K562 (cell line): ENCODE data around the gene WWC2.

Source experiments
- CHD2 ChIP-seq: IDR thresholded peaks from 2 replicates; pipeline ENCODE4 v1.6.1; 2011; ENCODE audit warnings: low read depth, low read length
- EZH2 ChIP-seq: IDR thresholded peaks from 2 replicates; pipeline ENCODE4 v1.6.1; 2012; ENCODE audit warnings: low read depth, mild to moderate bottlenecking, inconsistent platforms, low read length, borderline replicate concordance
- NR2F6 ChIP-seq: fragments of 450-650 bp; formaldehyde crosslinking; IDR thresholded peaks from 2 replicates; pipeline ENCODE4 v1.4.0; 2020; ENCODE audit warnings: mild to moderate bottlenecking
- ZFP36 ChIP-seq: fragments of 150-350 bp; IDR thresholded peaks from 2 replicates; pipeline ENCODE4 v1.6.1; 2018; ENCODE audit warnings: low read length, low read depth; ENCODE audit not compliant: partially characterized antibody
- ZFPM2 ChIP-seq: fragments of 250-450 bp; sonication (Bioruptor Pico); IDR thresholded peaks from 2 replicates; pipeline ENCODE4 v1.5.1; 2022; ENCODE audit warnings: mild to moderate bottlenecking
- ZFX ChIP-seq: sonication (generic); formaldehyde crosslinking; IDR thresholded peaks from 2 replicates; pipeline ENCODE4 v1.8.0; 2022; ENCODE audit warnings: mild to moderate bottlenecking, missing genetic modification reagents, moderate library complexity
- TF ChIP-seq, protein P1 (sequence below): fragments of 450-650 bp; IDR thresholded peaks from 2 replicates; pipeline ENCODE4 v1.6.1; 2016; ENCODE audit warnings: mild to moderate bottlenecking, moderate library complexity

DNA sequence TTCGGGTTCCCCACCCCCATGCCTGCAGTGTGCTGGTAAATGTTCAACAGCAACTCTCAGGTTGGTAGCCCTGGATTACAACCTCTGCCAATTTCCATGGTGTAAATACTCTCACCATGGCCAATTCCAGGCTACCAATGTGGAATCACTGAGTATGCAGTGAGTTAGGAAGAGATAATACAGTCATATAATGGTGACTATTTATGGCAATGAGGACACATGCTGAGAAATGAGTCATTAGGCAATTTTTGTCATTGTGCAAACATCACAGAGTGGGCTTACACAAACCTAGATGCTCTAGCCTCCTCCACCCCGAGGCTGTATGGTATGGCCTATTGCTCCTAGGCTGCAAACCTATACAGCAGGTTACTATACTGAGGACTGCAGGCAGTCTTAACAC lies 227.8 kb downstream of the WWC2 start:
- no peak for TF ChIP-seq EZH2
- no peak for TF ChIP-seq ZFX (CRISPR knock-in tag)
- TF ChIP-seq, protein P1, sequence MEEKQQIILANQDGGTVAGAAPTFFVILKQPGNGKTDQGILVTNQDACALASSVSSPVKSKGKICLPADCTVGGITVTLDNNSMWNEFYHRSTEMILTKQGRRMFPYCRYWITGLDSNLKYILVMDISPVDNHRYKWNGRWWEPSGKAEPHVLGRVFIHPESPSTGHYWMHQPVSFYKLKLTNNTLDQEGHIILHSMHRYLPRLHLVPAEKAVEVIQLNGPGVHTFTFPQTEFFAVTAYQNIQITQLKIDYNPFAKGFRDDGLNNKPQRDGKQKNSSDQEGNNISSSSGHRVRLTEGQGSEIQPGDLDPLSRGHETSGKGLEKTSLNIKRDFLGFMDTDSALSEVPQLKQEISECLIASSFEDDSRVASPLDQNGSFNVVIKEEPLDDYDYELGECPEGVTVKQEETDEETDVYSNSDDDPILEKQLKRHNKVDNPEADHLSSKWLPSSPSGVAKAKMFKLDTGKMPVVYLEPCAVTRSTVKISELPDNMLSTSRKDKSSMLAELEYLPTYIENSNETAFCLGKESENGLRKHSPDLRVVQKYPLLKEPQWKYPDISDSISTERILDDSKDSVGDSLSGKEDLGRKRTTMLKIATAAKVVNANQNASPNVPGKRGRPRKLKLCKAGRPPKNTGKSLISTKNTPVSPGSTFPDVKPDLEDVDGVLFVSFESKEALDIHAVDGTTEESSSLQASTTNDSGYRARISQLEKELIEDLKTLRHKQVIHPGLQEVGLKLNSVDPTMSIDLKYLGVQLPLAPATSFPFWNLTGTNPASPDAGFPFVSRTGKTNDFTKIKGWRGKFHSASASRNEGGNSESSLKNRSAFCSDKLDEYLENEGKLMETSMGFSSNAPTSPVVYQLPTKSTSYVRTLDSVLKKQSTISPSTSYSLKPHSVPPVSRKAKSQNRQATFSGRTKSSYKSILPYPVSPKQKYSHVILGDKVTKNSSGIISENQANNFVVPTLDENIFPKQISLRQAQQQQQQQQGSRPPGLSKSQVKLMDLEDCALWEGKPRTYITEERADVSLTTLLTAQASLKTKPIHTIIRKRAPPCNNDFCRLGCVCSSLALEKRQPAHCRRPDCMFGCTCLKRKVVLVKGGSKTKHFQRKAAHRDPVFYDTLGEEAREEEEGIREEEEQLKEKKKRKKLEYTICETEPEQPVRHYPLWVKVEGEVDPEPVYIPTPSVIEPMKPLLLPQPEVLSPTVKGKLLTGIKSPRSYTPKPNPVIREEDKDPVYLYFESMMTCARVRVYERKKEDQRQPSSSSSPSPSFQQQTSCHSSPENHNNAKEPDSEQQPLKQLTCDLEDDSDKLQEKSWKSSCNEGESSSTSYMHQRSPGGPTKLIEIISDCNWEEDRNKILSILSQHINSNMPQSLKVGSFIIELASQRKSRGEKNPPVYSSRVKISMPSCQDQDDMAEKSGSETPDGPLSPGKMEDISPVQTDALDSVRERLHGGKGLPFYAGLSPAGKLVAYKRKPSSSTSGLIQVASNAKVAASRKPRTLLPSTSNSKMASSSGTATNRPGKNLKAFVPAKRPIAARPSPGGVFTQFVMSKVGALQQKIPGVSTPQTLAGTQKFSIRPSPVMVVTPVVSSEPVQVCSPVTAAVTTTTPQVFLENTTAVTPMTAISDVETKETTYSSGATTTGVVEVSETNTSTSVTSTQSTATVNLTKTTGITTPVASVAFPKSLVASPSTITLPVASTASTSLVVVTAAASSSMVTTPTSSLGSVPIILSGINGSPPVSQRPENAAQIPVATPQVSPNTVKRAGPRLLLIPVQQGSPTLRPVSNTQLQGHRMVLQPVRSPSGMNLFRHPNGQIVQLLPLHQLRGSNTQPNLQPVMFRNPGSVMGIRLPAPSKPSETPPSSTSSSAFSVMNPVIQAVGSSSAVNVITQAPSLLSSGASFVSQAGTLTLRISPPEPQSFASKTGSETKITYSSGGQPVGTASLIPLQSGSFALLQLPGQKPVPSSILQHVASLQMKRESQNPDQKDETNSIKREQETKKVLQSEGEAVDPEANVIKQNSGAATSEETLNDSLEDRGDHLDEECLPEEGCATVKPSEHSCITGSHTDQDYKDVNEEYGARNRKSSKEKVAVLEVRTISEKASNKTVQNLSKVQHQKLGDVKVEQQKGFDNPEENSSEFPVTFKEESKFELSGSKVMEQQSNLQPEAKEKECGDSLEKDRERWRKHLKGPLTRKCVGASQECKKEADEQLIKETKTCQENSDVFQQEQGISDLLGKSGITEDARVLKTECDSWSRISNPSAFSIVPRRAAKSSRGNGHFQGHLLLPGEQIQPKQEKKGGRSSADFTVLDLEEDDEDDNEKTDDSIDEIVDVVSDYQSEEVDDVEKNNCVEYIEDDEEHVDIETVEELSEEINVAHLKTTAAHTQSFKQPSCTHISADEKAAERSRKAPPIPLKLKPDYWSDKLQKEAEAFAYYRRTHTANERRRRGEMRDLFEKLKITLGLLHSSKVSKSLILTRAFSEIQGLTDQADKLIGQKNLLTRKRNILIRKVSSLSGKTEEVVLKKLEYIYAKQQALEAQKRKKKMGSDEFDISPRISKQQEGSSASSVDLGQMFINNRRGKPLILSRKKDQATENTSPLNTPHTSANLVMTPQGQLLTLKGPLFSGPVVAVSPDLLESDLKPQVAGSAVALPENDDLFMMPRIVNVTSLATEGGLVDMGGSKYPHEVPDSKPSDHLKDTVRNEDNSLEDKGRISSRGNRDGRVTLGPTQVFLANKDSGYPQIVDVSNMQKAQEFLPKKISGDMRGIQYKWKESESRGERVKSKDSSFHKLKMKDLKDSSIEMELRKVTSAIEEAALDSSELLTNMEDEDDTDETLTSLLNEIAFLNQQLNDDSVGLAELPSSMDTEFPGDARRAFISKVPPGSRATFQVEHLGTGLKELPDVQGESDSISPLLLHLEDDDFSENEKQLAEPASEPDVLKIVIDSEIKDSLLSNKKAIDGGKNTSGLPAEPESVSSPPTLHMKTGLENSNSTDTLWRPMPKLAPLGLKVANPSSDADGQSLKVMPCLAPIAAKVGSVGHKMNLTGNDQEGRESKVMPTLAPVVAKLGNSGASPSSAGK, result no peak
- TF ChIP-seq ZFPM2 (CRISPR knock-in tag), result no peak
- no peak for TF ChIP-seq ZFP36
- TF ChIP-seq CHD2, result no peak
- no peak for TF ChIP-seq NR2F6 (CRISPR knock-in tag)
